ENCODE measurements around the gene SLC6A13. TPM values are rescaled to one million over a fixed set of nuclear protein-coding genes. Genes with fewer than 3 reads are reported as not detected.

Gene SLC6A13
- total and polyA plus RNA-seq, 2 donors (not counting 3 experiments of a cell fraction or from before 2014, with no cell fraction given) = 0.14 TPM; not detected in 1

- Histone ChIP-seq H3K9ac (replicated peaks; ENCODE audit: extremely low read depth, insufficient read depth, low read length) (no peak overlapping the region), H3K27ac (ENCODE audit: insufficient read depth, low read depth, low read length) (no peak overlapping the region), H3K79me2 (ENCODE audit: control insufficient read depth, insufficient read depth, low read length) (no peaks in the 10 kb centered on the region), H3K9me1 (replicated peaks; ENCODE audit: control insufficient read depth, extremely low read depth, insufficient read depth, low read length) (no peaks in the 10 kb centered on the region), H3K4me3 (replicated peaks in 1 of 3; ENCODE audit: insufficient read depth in 1 of 3, low read depth in 1 of 3, low read length in 3 of 3) (no peak overlapping the region), H3K36me3 (ENCODE audit: control insufficient read depth in 2 of 2, extremely low read depth in 1 of 2, insufficient read depth in 2 of 2, low read length in 2 of 2) (no peaks in the 10 kb centered on the region), H3K27me3 (ENCODE audit: control insufficient read depth in 2 of 2, insufficient read depth in 2 of 2, low read length in 2 of 2) (no peaks in the 10 kb centered on the region), H2AFZ (ENCODE audit: low read depth, low read length) (no peak overlapping the region), H3K9me3 (replicated peaks; ENCODE audit: control insufficient read depth, insufficient read depth, low read length) (no peaks in the 10 kb centered on the region), H3K4me2 (ENCODE audit: insufficient read depth, low read length) (no peak overlapping the region), H4K20me1 (replicated peaks; ENCODE audit: control insufficient read depth, extremely low read depth, insufficient read depth, low read length) (no peaks in the 10 kb centered on the region), H3K4me1 (ENCODE audit: control insufficient read depth, extremely low read depth, insufficient read depth, low read length) (no peaks in the 10 kb centered on the region)
- BruUV-seq (replicated peaks) = no TSS peak
- intact Hi-C loops (cut with micrococcal nuclease) = no loop called here
- POLR2A ChIA-PET = no interaction called here
- TF ChIP-seq JUN (IDR thresholded peaks at IDR 0.05; ENCODE audit: borderline replicate concordance, insufficient read depth, insufficient read length, low read depth) (no peak), POLR2A (IDR thresholded peaks at IDR 0.05; ENCODE audit: low read depth, low read length) (no peak), FOS (IDR thresholded peaks at IDR 0.05; ENCODE audit: borderline replicate concordance, insufficient read depth, low read length) (no peak), EZH2 (IDR thresholded peaks at IDR 0.05; ENCODE audit: borderline replicate concordance, low read depth, low read length, severe bottlenecking) (no peak), POLR2AphosphoS5 (IDR thresholded peaks at IDR 0.05; ENCODE audit: insufficient read depth, low read depth, low read length) (no peak)
- TF ChIP-seq, protein P1, sequence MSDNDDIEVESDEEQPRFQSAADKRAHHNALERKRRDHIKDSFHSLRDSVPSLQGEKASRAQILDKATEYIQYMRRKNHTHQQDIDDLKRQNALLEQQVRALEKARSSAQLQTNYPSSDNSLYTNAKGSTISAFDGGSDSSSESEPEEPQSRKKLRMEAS (IDR thresholded peaks at IDR 0.05; ENCODE audit: insufficient read depth, insufficient read length) = no peak
- CTCF ChIA-PET = no interaction called here
- dilution Hi-C loops (cut with MboI; ENCODE audit: extremely low pct_ligation_motif_present, low sequenced_read_pairs) = no loop called here
- FAIRE-seq (no peak), DNase-seq (ENCODE audit: low read depth, low spot score) (no peak)
Observed at GRCh38 chr12:215116-215515, 47.5 kb downstream of the SLC6A13 start.

DNA sequence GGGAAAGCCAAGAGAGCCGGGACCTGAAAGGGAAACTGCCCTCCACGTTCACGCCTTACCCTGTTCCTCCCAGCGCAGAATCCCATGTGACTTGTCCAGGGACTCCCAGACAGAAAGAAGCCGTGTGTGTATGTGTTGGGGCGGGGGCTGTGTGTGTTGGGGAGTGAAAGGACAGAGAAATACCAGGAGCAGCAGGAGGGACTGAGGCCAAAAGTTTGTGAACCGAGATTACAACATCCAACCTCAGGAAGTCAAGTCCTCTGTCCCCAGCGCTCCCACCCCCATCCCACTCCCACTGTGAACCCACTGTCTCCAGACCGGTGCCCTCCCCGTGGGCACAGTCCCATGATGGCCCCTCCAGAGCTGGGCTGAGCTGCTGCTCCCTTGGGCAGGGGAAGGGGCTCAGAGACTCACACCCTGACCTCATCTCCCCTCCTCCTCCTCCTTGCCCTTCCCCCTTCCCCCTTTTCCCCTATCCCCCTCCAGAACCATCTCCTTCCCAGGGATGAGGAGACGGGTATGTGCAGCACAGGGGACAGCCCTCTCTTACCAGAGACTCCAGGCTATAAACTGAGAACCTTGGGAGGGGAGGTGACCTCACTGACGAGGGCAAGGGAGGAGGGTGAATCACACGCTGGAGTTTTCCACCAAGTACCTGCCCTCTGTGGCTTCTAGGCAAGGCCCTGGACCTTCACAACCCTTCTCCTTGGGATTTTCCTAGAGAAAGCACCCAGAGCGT is 48.5 kb downstream of the SLC6A13 start, which contains the start of gene SLC6A12:
SLC6A12 (minus strand) TSS at position 155 of the 739 bp plus-strand sequence. CDS start 4,171 bp downstream, outside the sequence.
- H3K9ac ChIP-seq (replicated peaks; ENCODE audit: extremely low read depth, insufficient read depth, low read length) = no peak within 1 kb of the TSS
- no peak within 1 kb of the TSS for H3K27ac ChIP-seq (ENCODE audit: insufficient read depth, low read depth, low read length)
- dilution Hi-C loops (cut with MboI; ENCODE audit: extremely low pct_ligation_motif_present, low sequenced_read_pairs) = no loop called here
- DNase-seq (ENCODE audit: low read depth, low spot score) = no peak
- no peak for TF ChIP-seq JUN (IDR thresholded peaks at IDR 0.05; ENCODE audit: borderline replicate concordance, insufficient read depth, insufficient read length, low read depth)
- TF ChIP-seq, protein P2, sequence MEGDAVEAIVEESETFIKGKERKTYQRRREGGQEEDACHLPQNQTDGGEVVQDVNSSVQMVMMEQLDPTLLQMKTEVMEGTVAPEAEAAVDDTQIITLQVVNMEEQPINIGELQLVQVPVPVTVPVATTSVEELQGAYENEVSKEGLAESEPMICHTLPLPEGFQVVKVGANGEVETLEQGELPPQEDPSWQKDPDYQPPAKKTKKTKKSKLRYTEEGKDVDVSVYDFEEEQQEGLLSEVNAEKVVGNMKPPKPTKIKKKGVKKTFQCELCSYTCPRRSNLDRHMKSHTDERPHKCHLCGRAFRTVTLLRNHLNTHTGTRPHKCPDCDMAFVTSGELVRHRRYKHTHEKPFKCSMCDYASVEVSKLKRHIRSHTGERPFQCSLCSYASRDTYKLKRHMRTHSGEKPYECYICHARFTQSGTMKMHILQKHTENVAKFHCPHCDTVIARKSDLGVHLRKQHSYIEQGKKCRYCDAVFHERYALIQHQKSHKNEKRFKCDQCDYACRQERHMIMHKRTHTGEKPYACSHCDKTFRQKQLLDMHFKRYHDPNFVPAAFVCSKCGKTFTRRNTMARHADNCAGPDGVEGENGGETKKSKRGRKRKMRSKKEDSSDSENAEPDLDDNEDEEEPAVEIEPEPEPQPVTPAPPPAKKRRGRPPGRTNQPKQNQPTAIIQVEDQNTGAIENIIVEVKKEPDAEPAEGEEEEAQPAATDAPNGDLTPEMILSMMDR (IDR thresholded peaks at IDR 0.05; ENCODE audit: extremely low read depth in 1 of 2, insufficient read depth in 1 of 2, low read depth in 1 of 2, low read length in 2 of 2) = no peak
- no peak for TF ChIP-seq EZH2 (IDR thresholded peaks at IDR 0.05; ENCODE audit: borderline replicate concordance, low read depth, low read length, severe bottlenecking)
- TF ChIP-seq POLR2AphosphoS5 (IDR thresholded peaks at IDR 0.05; ENCODE audit: insufficient read depth, low read depth, low read length) = no peak
- TF ChIP-seq MYC (IDR thresholded peaks at IDR 0.05; ENCODE audit: low read depth, low read length) = no peak
- no peak for TF ChIP-seq FOS (IDR thresholded peaks at IDR 0.05; ENCODE audit: borderline replicate concordance, insufficient read depth, low read length)
- TF ChIP-seq, protein P1 (IDR thresholded peaks at IDR 0.05; ENCODE audit: insufficient read depth, insufficient read length) = no peak
- TF ChIP-seq GATA2 (IDR thresholded peaks at IDR 0.05; ENCODE audit: insufficient read depth, insufficient read length, low read depth, low read length) = no peak
- TF ChIP-seq POLR2A (IDR thresholded peaks at IDR 0.05; ENCODE audit: low read depth, low read length) = no peak
- no peaks in the 10 kb centered on the region for H3K4me1 ChIP-seq (ENCODE audit: control insufficient read depth, extremely low read depth, insufficient read depth, low read length)
- H3K27me3 ChIP-seq (ENCODE audit: control insufficient read depth in 2 of 2, insufficient read depth in 2 of 2, low read length in 2 of 2) = no peaks in the 10 kb centered on the region
- ChIA-PET CTCF (no interaction called here), POLR2A (no interaction called here)
- no peak for FAIRE-seq
- no peaks in the 10 kb centered on the region for H3K9me1 ChIP-seq (replicated peaks; ENCODE audit: control insufficient read depth, extremely low read depth, insufficient read depth, low read length)
- H3K9me3 ChIP-seq (replicated peaks; ENCODE audit: control insufficient read depth, insufficient read depth, low read length) = no peaks in the 10 kb centered on the region
- no peaks in the 10 kb centered on the region for H3K36me3 ChIP-seq (ENCODE audit: control insufficient read depth in 2 of 2, extremely low read depth in 1 of 2, insufficient read depth in 2 of 2, low read length in 2 of 2)
- H4K20me1 ChIP-seq (replicated peaks; ENCODE audit: control insufficient read depth, extremely low read depth, insufficient read depth, low read length) = no peaks in the 10 kb centered on the region
- no peaks in the 10 kb centered on the region for H3K79me2 ChIP-seq (ENCODE audit: control insufficient read depth, insufficient read depth, low read length)
- no peak within 1 kb of the TSS for H3K4me3 ChIP-seq (replicated peaks in 1 of 3; ENCODE audit: insufficient read depth in 1 of 3, low read depth in 1 of 3, low read length in 3 of 3)
- intact Hi-C loops (cut with micrococcal nuclease) = no loop called here
- BruUV-seq (replicated peaks) = no TSS peak
- H3K4me2 ChIP-seq (ENCODE audit: insufficient read depth, low read length) = no peak within 1 kb of the TSS
- H2AFZ ChIP-seq (ENCODE audit: low read depth, low read length) = no peak within 1 kb of the TSS

Measured in endothelial cell of umbilical vein (primary cell).